Measurements from ENCODE around the gene ALDH3A1. TPM values are rescaled to one million over a fixed set of nuclear protein-coding genes. Genes with fewer than 3 reads are reported as not detected.
A peak's percentile ranks its signal among the peaks of the same experiment; 100 is the strongest.

Gene ALDH3A1
- total and polyA plus RNA-seq, 2 experiments from 2014 or later: 0.17 to 0.21 TPM

- no peak for TF ChIP-seq CTCF (conservative IDR thresholded peaks at IDR 0.05; ENCODE audit: low read depth in 2 of 2)
- TF ChIP-seq EZH2phosphoT487 (IDR thresholded peaks at IDR 0.05; ENCODE audit: unreplicated experiment): no peak
- no peak for TF ChIP-seq ZNF114 (CRISPR knock-in tag; IDR thresholded peaks at IDR 0.05)
- no peak for TF ChIP-seq CREB1 (CRISPR knock-in tag; IDR thresholded peaks at IDR 0.05; ENCODE audit: low read depth)
- TF ChIP-seq STAT1 (IDR thresholded peaks at IDR 0.05; ENCODE audit: unreplicated experiment): no peak
- TF ChIP-seq POLR2AphosphoS5 (IDR thresholded peaks at IDR 0.05; ENCODE audit: low read depth): no peak
Observed at GRCh38 chr17:19720631-19721426, 27.3 kb downstream of the ALDH3A1 start (continued).

- H3K27me3 ChIP-seq (ENCODE audit: insufficient read depth): no peaks in the 10 kb centered on the region
- H3K9me2 ChIP-seq (ENCODE audit: insufficient read depth): no peaks in the 10 kb centered on the region
- DNase-seq (ENCODE audit: low spot score) (no peak), ATAC-seq (no peak)
- H3K27ac ChIP-seq (ENCODE audit: low read depth): no peak overlapping the region
- Mint-ChIP-seq H3K9me3 (no peaks in the 10 kb centered on the region; the same call in 2 of the 3 replicates), H3K4me3 (no peak overlapping the region), H3K27me3 (ENCODE audit: insufficient read depth, low read depth, poor library complexity) (peaks cover 7% of the 10 kb centered on the region), H3K36me3 (ENCODE audit: low read depth) (no peaks in the 10 kb centered on the region; the same call in 2 of the 3 replicates), H3K27ac (peak overlapping the region; percentile 16; the same call in 1 of the 2 replicates), H3K4me1 (peaks cover 2% of the 10 kb centered on the region; the same call in 2 of the 3 replicates)
- H3K4me3 ChIP-seq: no peak overlapping the region
- no peaks in the 10 kb centered on the region for H3K36me3 ChIP-seq (ENCODE audit: insufficient read depth)
- no peaks in the 10 kb centered on the region for H4K20me1 ChIP-seq (replicated peaks; ENCODE audit: insufficient read depth)
- no peaks in the 10 kb centered on the region for H3K79me2 ChIP-seq (replicated peaks; ENCODE audit: insufficient read depth)
- H3F3A ChIP-seq (replicated peaks; ENCODE audit: low read depth): no peaks in the 10 kb centered on the region
- TF ChIP-seq ZNF331 (CRISPR knock-in tag; IDR thresholded peaks at IDR 0.05; ENCODE audit: low read depth) (no peak), CTCF (conservative IDR thresholded peaks at IDR 0.05; ENCODE audit: low read depth in 2 of 2) (no peak), CREB1 (CRISPR knock-in tag; IDR thresholded peaks at IDR 0.05; ENCODE audit: low read depth) (no peak), ETS1 (IDR thresholded peaks at IDR 0.05) (no peak), ZNF462 (CRISPR knock-in tag; IDR thresholded peaks at IDR 0.05) (no peak), NANOG (IDR thresholded peaks at IDR 0.05; ENCODE audit: borderline replicate concordance) (no peak)
- H3K4me1 ChIP-seq (ENCODE audit: insufficient read depth): no peaks in the 10 kb centered on the region
- no peak overlapping the region for H3K4me2 ChIP-seq
- H2AFZ ChIP-seq: no peak overlapping the region
Observed at GRCh38 chr17:19720210-19720475, 28.0 kb downstream of the ALDH3A1 start.
